Neuron (in vitro differentiated cells): ENCODE results near the gene SNX24.

Source experiments
- H2AFZ ChIP-seq: one replicate; pipeline ENCODE4 v1.6.1; 2013; ENCODE audit warnings: low read depth, mild to moderate bottlenecking, inconsistent platforms, low read length, moderate library complexity
- H3K27me3 ChIP-seq: one replicate; pipeline ENCODE4 v1.6.1; 2013; ENCODE audit warnings: low read length; ENCODE audit not compliant: insufficient read depth
- H3K36me3 ChIP-seq: one replicate; pipeline ENCODE4 v1.6.1; 2013; ENCODE audit warnings: low read length; ENCODE audit not compliant: insufficient read depth
- H3K4me1 ChIP-seq: one replicate; pipeline ENCODE4 v1.6.1; 2013; ENCODE audit warnings: low read length; ENCODE audit not compliant: insufficient read depth
- H3K4me3 ChIP-seq: 2 replicates; pipeline ENCODE4 v1.5.1; 2013; ENCODE audit warnings: mild to moderate bottlenecking, low read length, moderate library complexity
- H3K9me3 ChIP-seq: one replicate; pipeline ENCODE4 v1.6.1; 2013; ENCODE audit warnings: low read length

The SNX24 gene

GRCh38 chr5:122880170-122880689, 34.8 kb downstream of the SNX24 start:
- Histone ChIP-seq H3K36me3 (no peaks in the 10 kb centered on the region), H2AFZ (no peak overlapping the region), H3K4me1 (peaks cover 17% of the 10 kb centered on the region)

GRCh38 chr5:122880749-122881148, 35.3 kb downstream of the SNX24 start:
- H3K36me3 ChIP-seq = no peaks in the 10 kb centered on the region
- no peak overlapping the region for H3K4me3 ChIP-seq
- no peak overlapping the region for H2AFZ ChIP-seq
- no peaks in the 10 kb centered on the region for H3K27me3 ChIP-seq
- peaks cover 20% of the 10 kb centered on the region for H3K4me1 ChIP-seq
- H3K9me3 ChIP-seq = no peaks in the 10 kb centered on the region

More at GRCh38 chr5:122880170-122880689, 34.8 kb downstream of the SNX24 start:
- no peaks in the 10 kb centered on the region for H3K27me3 ChIP-seq
- no peak overlapping the region for H3K4me3 ChIP-seq
- no peaks in the 10 kb centered on the region for H3K9me3 ChIP-seq

- H2AFZ ChIP-seq = no peak overlapping the region
- no peaks in the 10 kb centered on the region for H3K27me3 ChIP-seq
- H3K36me3 ChIP-seq = no peaks in the 10 kb centered on the region
- H3K4me1 ChIP-seq = peaks cover 20% of the 10 kb centered on the region
- peaks cover 2% of the 10 kb centered on the region for H3K9me3 ChIP-seq
- no peak overlapping the region for H3K4me3 ChIP-seq
Measured at GRCh38 chr5:122882831-122883230, 37.4 kb downstream of the SNX24 start.

- H3K36me3 ChIP-seq = no peaks in the 10 kb centered on the region
- H3K9me3 ChIP-seq = peaks cover 2% of the 10 kb centered on the region
- H3K27me3 ChIP-seq = no peaks in the 10 kb centered on the region
- no peak overlapping the region for H2AFZ ChIP-seq
- no peak overlapping the region for H3K4me3 ChIP-seq
- H3K4me1 ChIP-seq = peaks cover 19% of the 10 kb centered on the region
Measured at GRCh38 chr5:122885045-122885517, 39.7 kb downstream of the SNX24 start.

GRCh38 chr5:122885891-122886290, 40.5 kb downstream of the SNX24 start:
- Histone ChIP-seq H3K4me1 (peaks cover 11% of the 10 kb centered on the region), H3K4me3 (no peak overlapping the region), H3K9me3 (peaks cover 2% of the 10 kb centered on the region), H3K36me3 (no peaks in the 10 kb centered on the region), H2AFZ (no peak overlapping the region), H3K27me3 (no peaks in the 10 kb centered on the region)

GRCh38 chr5:122895141-122895540, 49.7 kb downstream of the SNX24 start:
- H3K27me3 ChIP-seq = no peaks in the 10 kb centered on the region
- no peak overlapping the region for H2AFZ ChIP-seq
- no peak overlapping the region for H3K4me3 ChIP-seq
- no peaks in the 10 kb centered on the region for H3K9me3 ChIP-seq
- H3K36me3 ChIP-seq = no peaks in the 10 kb centered on the region
- H3K4me1 ChIP-seq = no peaks in the 10 kb centered on the region

GRCh38 chr5:122896598-122897282, 51.3 kb downstream of the SNX24 start:
- Histone ChIP-seq H3K4me3 (no peak overlapping the region), H2AFZ (no peak overlapping the region), H3K36me3 (no peaks in the 10 kb centered on the region), H3K9me3 (no peaks in the 10 kb centered on the region), H3K4me1 (no peaks in the 10 kb centered on the region), H3K27me3 (no peaks in the 10 kb centered on the region)

- H3K9me3 ChIP-seq = no peaks in the 10 kb centered on the region
- no peak overlapping the region for H2AFZ ChIP-seq
- H3K4me1 ChIP-seq = no peaks in the 10 kb centered on the region
- no peaks in the 10 kb centered on the region for H3K27me3 ChIP-seq
- no peaks in the 10 kb centered on the region for H3K36me3 ChIP-seq
- no peak overlapping the region for H3K4me3 ChIP-seq
Measured at GRCh38 chr5:122897283-122897602, 51.8 kb downstream of the SNX24 start.

- H2AFZ ChIP-seq = no peak overlapping the region
- H3K27me3 ChIP-seq = no peaks in the 10 kb centered on the region
- H3K36me3 ChIP-seq = no peaks in the 10 kb centered on the region
- no peaks in the 10 kb centered on the region for H3K4me1 ChIP-seq
- no peaks in the 10 kb centered on the region for H3K9me3 ChIP-seq
- H3K4me3 ChIP-seq = no peak overlapping the region
Measured at GRCh38 chr5:122901346-122901745, 55.9 kb downstream of the SNX24 start.

- Histone ChIP-seq H3K4me1 (peaks cover 6% of the 10 kb centered on the region), H2AFZ (no peak overlapping the region)
Measured at GRCh38 chr5:122902263-122902662, 56.9 kb downstream of the SNX24 start.

GRCh38 chr5:122906768-122907167, 61.4 kb downstream of the SNX24 start:
- Histone ChIP-seq H3K27me3 (no peaks in the 10 kb centered on the region), H3K4me1 (peaks cover 14% of the 10 kb centered on the region), H3K36me3 (no peaks in the 10 kb centered on the region), H2AFZ (no peak overlapping the region), H3K9me3 (no peaks in the 10 kb centered on the region), H3K4me3 (no peak overlapping the region)

More at GRCh38 chr5:122902263-122902662, 56.9 kb downstream of the SNX24 start:
- no peaks in the 10 kb centered on the region for H3K9me3 ChIP-seq
- H3K4me3 ChIP-seq = no peak overlapping the region
- H3K27me3 ChIP-seq = no peaks in the 10 kb centered on the region
- no peaks in the 10 kb centered on the region for H3K36me3 ChIP-seq

- Histone ChIP-seq H3K36me3 (no peaks in the 10 kb centered on the region), H2AFZ (no peak overlapping the region), H3K4me3 (no peak overlapping the region), H3K9me3 (no peaks in the 10 kb centered on the region), H3K27me3 (no peaks in the 10 kb centered on the region), H3K4me1 (peaks cover 14% of the 10 kb centered on the region)
Measured at GRCh38 chr5:122907276-122907675, 61.9 kb downstream of the SNX24 start.

GRCh38 chr5:122908108-122908507, 62.7 kb downstream of the SNX24 start:
- Histone ChIP-seq H3K36me3 (no peaks in the 10 kb centered on the region), H2AFZ (no peak overlapping the region), H3K9me3 (no peaks in the 10 kb centered on the region), H3K4me3 (no peak overlapping the region), H3K4me1 (peaks cover 14% of the 10 kb centered on the region), H3K27me3 (no peaks in the 10 kb centered on the region)

GRCh38 chr5:122908662-122909061, 63.2 kb downstream of the SNX24 start:
- no peaks in the 10 kb centered on the region for H3K36me3 ChIP-seq
- peaks cover 14% of the 10 kb centered on the region for H3K4me1 ChIP-seq
- no peak overlapping the region for H2AFZ ChIP-seq
- no peaks in the 10 kb centered on the region for H3K9me3 ChIP-seq
- no peaks in the 10 kb centered on the region for H3K27me3 ChIP-seq
- H3K4me3 ChIP-seq = no peak overlapping the region
